Esophagus squamous epithelium (tissue), 5 donors: ENCODE data around the gene GTF2H4. TPM values are rescaled to one million over a fixed set of nuclear protein-coding genes. Genes with fewer than 3 reads are reported as not detected.

Experiments used
- DNase-seq: peaks from one replicate; lab custom pipeline; 2025; lab: John Stamatoyannopoulos, UW
- H3K27ac ChIP-seq, 4 donors: fragments of 200-600 bp; sonication (generic); one replicate each; pipeline ENCODE4 v1.5.1; 2016 to 2019; ENCODE audit warnings: mild to moderate bottlenecking in 1 of 4
- H3K27me3 ChIP-seq, 4 donors: fragments of 200-600 bp; sonication (generic); 1 replicate in 3 of 4; 2 replicates in 1 of 4; pipeline versions ENCODE4 v1.5.1 to v1.6.0; 2017 to 2021; ENCODE audit warnings: antibody characterized with exemption in 1 of 4
- H3K36me3 ChIP-seq, 3 donors: fragments of 200-600 bp; sonication (generic); one replicate each; pipeline ENCODE4 v1.5.1; 2016 to 2019
- H3K4me1 ChIP-seq, 3 donors: fragments of 200-600 bp; sonication (generic); one replicate each; pipeline ENCODE4 v1.5.1; 2017 to 2019
- H3K4me3 ChIP-seq, 4 donors: fragments of 200-600 bp; sonication (generic); 1 replicate in 3 of 4; 2 replicates in 1 of 4; pipeline ENCODE4 v1.5.1; 2016 to 2019; ENCODE audit warnings: mild to moderate bottlenecking in 2 of 4, moderate library complexity in 1 of 4
- H3K9me3 ChIP-seq, 3 donors: fragments of 200-600 bp; sonication (generic); one replicate each; pipeline ENCODE4 v1.5.1; 2016 to 2019
- POLR2A ChIP-seq, 4 donors: fragments of 450-650 bp; IDR thresholded peaks; one replicate each; pipeline ENCODE4 v1.6.1; 2017; ENCODE audit warnings: antibody characterized with exemption in 4 of 4, mild to moderate bottlenecking in 4 of 4, moderate library complexity in 3 of 4
- WGBS, 2 donors: methylation state at CpG; one replicate each; pipeline ENCODE4 v1.1.5; 2018; 5-methylcytosine and 5-hydroxymethylcytosine counted together
- intact Hi-C: fragments of 100-400 bp; cut with DNase I; formaldehyde crosslinking; loops from one replicate; pipeline ENCODE4 v1.15.0; 2022
- total RNA-seq, 4 donors: library from RNA; depleted of rRNA; stranded (reverse); fragments of >200 nt; gene quantifications; one replicate each; pipeline ENCODE4 v1.1.0, GENCODE V29; 2016
- TF ChIP-seq, protein P1 (sequence below), 6 experiments: fragments of 450-650 bp in 4 of 6; fragments of 200-600 bp in 2 of 6; sonication (generic) in 2 of 6; IDR thresholded peaks; one replicate each; pipeline ENCODE4 v1.5.1; 2016 to 2019; ENCODE audit warnings: antibody characterized with exemption in 6 of 6, mild to moderate bottlenecking in 4 of 6, moderate library complexity in 4 of 6
- donor health status: DM: yes; HTN: yes; CAD: no.

GTF2H4 gene
- total RNA-seq, 4 donors from 2014 or later: 10.3 to 26.7 (median 12.4) TPM

- DNase-seq: no peak
- WGBS, 2 donors: 72 to 83% methylated on average over 2 to 6 of the region's 12 CpGs
- H3K27me3 ChIP-seq: no peaks in the 10 kb centered on the region
- H3K4me3 ChIP-seq: no peak overlapping the region
- TF ChIP-seq POLR2A (IDR thresholded peaks at IDR 0.05): no peak
- TF ChIP-seq, protein P1, sequence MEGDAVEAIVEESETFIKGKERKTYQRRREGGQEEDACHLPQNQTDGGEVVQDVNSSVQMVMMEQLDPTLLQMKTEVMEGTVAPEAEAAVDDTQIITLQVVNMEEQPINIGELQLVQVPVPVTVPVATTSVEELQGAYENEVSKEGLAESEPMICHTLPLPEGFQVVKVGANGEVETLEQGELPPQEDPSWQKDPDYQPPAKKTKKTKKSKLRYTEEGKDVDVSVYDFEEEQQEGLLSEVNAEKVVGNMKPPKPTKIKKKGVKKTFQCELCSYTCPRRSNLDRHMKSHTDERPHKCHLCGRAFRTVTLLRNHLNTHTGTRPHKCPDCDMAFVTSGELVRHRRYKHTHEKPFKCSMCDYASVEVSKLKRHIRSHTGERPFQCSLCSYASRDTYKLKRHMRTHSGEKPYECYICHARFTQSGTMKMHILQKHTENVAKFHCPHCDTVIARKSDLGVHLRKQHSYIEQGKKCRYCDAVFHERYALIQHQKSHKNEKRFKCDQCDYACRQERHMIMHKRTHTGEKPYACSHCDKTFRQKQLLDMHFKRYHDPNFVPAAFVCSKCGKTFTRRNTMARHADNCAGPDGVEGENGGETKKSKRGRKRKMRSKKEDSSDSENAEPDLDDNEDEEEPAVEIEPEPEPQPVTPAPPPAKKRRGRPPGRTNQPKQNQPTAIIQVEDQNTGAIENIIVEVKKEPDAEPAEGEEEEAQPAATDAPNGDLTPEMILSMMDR (IDR thresholded peaks at IDR 0.05): no peak
- peaks cover 32 to 74% (median 42%) of the 10 kb centered on the region in 3 donors for H3K36me3 ChIP-seq
- peak overlapping the region in 3 of 4 donors; percentile 11 to 57 (median 48) for H3K27ac ChIP-seq
- intact Hi-C loops: no loop called here
- no peaks in the 10 kb centered on the region for H3K9me3 ChIP-seq
- H3K4me1 ChIP-seq: peaks cover 19 to 54% (median 28%) of the 10 kb centered on the region in 3 donors
Measured at GRCh38 chr6:30890646-30891449, 17.2 kb upstream of the GTF2H4 start.

DNA sequence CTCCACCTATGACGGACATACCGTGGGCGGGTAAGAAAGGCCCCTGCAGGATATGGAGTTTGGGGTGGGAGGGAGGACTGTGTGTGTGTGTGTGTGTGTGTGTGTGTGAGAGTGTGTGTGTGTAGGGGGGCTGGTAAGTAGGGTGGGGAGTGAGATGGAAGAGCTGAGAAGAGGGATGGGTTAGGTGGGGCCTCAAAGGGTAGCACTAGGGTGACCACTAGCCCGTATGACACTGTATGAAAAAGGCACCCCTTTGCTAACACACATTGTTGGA lies 16.6 kb upstream of the GTF2H4 start:
- no peak for DNase-seq
- WGBS, 2 donors: 33 to 77% methylated on average over 1 to 2 of the region's 4 CpGs
- Histone ChIP-seq H3K36me3 (peaks cover 32 to 80% (median 43%) of the 10 kb centered on the region in 3 donors), H3K27ac (no peak overlapping the region), H3K27me3 (no peaks in the 10 kb centered on the region), H3K4me3 (no peak overlapping the region), H3K9me3 (no peaks in the 10 kb centered on the region), H3K4me1 (peaks cover 15 to 49% (median 25%) of the 10 kb centered on the region in 3 donors)
- intact Hi-C loops: no loop called here
- TF ChIP-seq, protein P1 (IDR thresholded peaks at IDR 0.05): no peak
- TF ChIP-seq POLR2A (IDR thresholded peaks at IDR 0.05): no peak

- Histone ChIP-seq H3K27ac (no peak overlapping the region), H3K4me3 (no peak overlapping the region), H3K27me3 (no peaks in the 10 kb centered on the region), H3K36me3 (peaks cover 34 to 85% (median 49%) of the 10 kb centered on the region in 3 donors), H3K4me1 (peaks cover 10 to 43% (median 19%) of the 10 kb centered on the region in 3 donors), H3K9me3 (no peaks in the 10 kb centered on the region)
- intact Hi-C loops: no loop called here
- 77 to 83% methylated on average over 9 to 13 of the region's 21 CpGs for WGBS, 2 donors
- DNase-seq: no peak
- TF ChIP-seq POLR2A (IDR thresholded peaks at IDR 0.05): no peak
- TF ChIP-seq, protein P1 (IDR thresholded peaks at IDR 0.05): no peak
Measured at GRCh38 chr6:30891816-30892538, 16.0 kb upstream of the GTF2H4 start.

DNA sequence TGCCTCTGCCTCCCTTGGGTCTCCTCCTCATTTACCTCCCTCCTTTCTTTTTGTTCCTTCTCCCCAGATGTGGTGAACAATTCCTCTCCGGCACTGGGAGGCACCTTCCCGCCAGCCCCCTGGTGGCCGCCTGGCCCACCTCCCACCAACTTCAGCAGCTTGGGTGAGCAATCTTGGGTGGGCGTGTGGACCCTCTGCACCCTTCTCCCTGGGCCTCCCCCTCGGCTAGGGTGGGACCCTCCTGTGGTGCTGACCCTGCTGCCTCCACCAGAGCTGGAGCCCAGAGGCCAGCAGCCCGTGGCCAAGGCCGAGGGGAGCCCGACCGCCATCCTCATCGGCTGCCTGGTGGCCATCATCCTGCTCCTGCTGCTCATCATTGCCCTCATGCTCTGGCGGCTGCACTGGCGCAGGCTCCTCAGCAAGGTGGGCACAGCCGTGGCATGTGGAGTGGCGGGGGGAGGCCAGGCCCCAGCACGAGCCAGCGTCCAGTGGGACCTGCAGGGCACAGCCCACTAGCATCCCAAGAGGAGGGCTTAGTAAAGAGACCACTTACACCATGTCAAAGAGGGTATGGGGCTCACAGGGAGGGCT lies 14.9 kb upstream of the GTF2H4 start:
- H3K9me3 ChIP-seq: no peaks in the 10 kb centered on the region
- TF ChIP-seq, protein P1 (IDR thresholded peaks at IDR 0.05): no peak
- no peak for TF ChIP-seq POLR2A (IDR thresholded peaks at IDR 0.05)
- H3K4me1 ChIP-seq: peaks cover 9 to 32% (median 15%) of the 10 kb centered on the region in 3 donors
- H3K4me3 ChIP-seq: no peak overlapping the region
- peaks cover 45 to 97% (median 60%) of the 10 kb centered on the region in 3 donors for H3K36me3 ChIP-seq
- no peak overlapping the region for H3K27ac ChIP-seq
- no peak for DNase-seq
- intact Hi-C loops: no loop called here
- H3K27me3 ChIP-seq: no peaks in the 10 kb centered on the region
- 60 to 88% methylated on average over 1 to 5 of the region's 16 CpGs for WGBS, 2 donors
